HCT116 (cell line): Measurements from ENCODE around the gene PURA.

Source experiments
- CTCF ChIP-seq, 3 experiments: fragments of 200-600 bp in 1 of 3; sonication (generic) in 1 of 3; IDR thresholded peaks in 2 of 3; conservative IDR thresholded peaks in 1 of 3; 2 replicates each; pipeline ENCODE4 v1.5.1; 2012 to 2017; ENCODE audit warnings: low read depth in 2 of 3, low read length in 2 of 3, antibody characterized with exemption in 1 of 3, borderline replicate concordance in 1 of 3, control low read depth in 1 of 3, mild to moderate bottlenecking in 1 of 3, mixed read lengths in 1 of 3, mixed run types in 1 of 3, moderate library complexity in 1 of 3; ENCODE audit not compliant: insufficient read depth in 1 of 3
- YY1 ChIP-seq: IDR thresholded peaks from 2 replicates; pipeline ENCODE4 v1.6.1; 2011; ENCODE audit warnings: low read length, low read depth, moderate library complexity, mild to moderate bottlenecking; ENCODE audit not compliant: insufficient replicate concordance; ENCODE audit errors: extremely low read depth

GRCh38 chr5:140168371-140168770 is 54.5 kb downstream of the PURA start:
- no peak for TF ChIP-seq YY1
- TF ChIP-seq CTCF (IDR thresholded peaks at IDR 0.05 in 2 of 3, conservative IDR thresholded peaks at IDR 0.05 in 1 of 3; ENCODE audit: borderline replicate concordance in 1 of 3, insufficient read depth in 1 of 3, low read depth in 2 of 3, low read length in 2 of 3) = no peak
